H9 (cell line): ENCODE results near the gene TCERG1L. TPM values are rescaled to one million over a fixed set of nuclear protein-coding genes. Genes with fewer than 3 reads are reported as not detected.

Experiments
- DNase-seq: peaks from one replicate; pipeline ENCODE4 v3.0.0-alpha.2; 2017
- H2AFZ ChIP-seq: one replicate; pipeline ENCODE4 v1.6.1; 2013; ENCODE audit warnings: mild to moderate bottlenecking, low read length, control low read depth, moderate library complexity
- H2AK5ac ChIP-seq: 2 replicates; pipeline ENCODE4 v1.6.1; 2013; ENCODE audit warnings: low read length, control low read depth, mixed read lengths; ENCODE audit not compliant: insufficient read length
- H2BK120ac ChIP-seq: one replicate; pipeline ENCODE4 v1.6.1; 2013; ENCODE audit warnings: low read depth, mild to moderate bottlenecking, low read length, control low read depth, inconsistent platforms; ENCODE audit not compliant: poor library complexity, severe bottlenecking
- H2BK12ac ChIP-seq: 2 replicates; pipeline ENCODE4 v1.6.1; 2013; ENCODE audit warnings: low read length, control low read depth, mixed read lengths, low read depth; ENCODE audit not compliant: insufficient read length
- H2BK15ac ChIP-seq: 2 replicates; pipeline ENCODE4 v1.6.1; 2013; ENCODE audit warnings: low read depth, low read length, control low read depth
- H2BK20ac ChIP-seq: one replicate; pipeline ENCODE4 v1.6.1; 2013; ENCODE audit warnings: low read depth, mild to moderate bottlenecking, low read length, control low read depth, inconsistent platforms; ENCODE audit not compliant: poor library complexity, severe bottlenecking
- H2BK5ac ChIP-seq: 2 replicates; pipeline ENCODE4 v1.6.1; 2013; ENCODE audit warnings: low read length, control low read depth, mixed read lengths; ENCODE audit not compliant: insufficient read length
- H3K14ac ChIP-seq: 2 replicates; pipeline ENCODE4 v1.6.1; 2013; ENCODE audit warnings: low read length, control low read depth; ENCODE audit not compliant: insufficient read depth
- H3K18ac ChIP-seq: 2 replicates; pipeline ENCODE4 v1.6.1; 2013; ENCODE audit warnings: low read depth, mild to moderate bottlenecking, mixed read lengths, low read length, control low read depth; ENCODE audit not compliant: insufficient read length
- H3K23ac ChIP-seq: 2 replicates; pipeline ENCODE4 v1.6.1; 2013; ENCODE audit warnings: low read length, control low read depth, mixed read lengths, low read depth; ENCODE audit not compliant: insufficient read length
- H3K23me2 ChIP-seq: 2 replicates; pipeline ENCODE4 v1.6.1; 2013; ENCODE audit warnings: low read depth, mild to moderate bottlenecking, mixed read lengths, low read length, control low read depth; ENCODE audit not compliant: insufficient read length, poor library complexity, severe bottlenecking
- H3K27ac ChIP-seq: 2 replicates; pipeline ENCODE4 v1.5.1; 2013; ENCODE audit warnings: low read length, control low read depth, mixed read lengths, low read depth; ENCODE audit not compliant: insufficient read length
- H3K27me3 ChIP-seq: 2 replicates; pipeline ENCODE4 v1.6.1; 2013; ENCODE audit warnings: low read length, control low read depth, inconsistent platforms; ENCODE audit not compliant: insufficient read depth
- H3K4ac ChIP-seq: 2 replicates; pipeline ENCODE4 v1.6.1; 2013; ENCODE audit warnings: low read depth, mild to moderate bottlenecking, control low read depth, inconsistent platforms, low read length, moderate library complexity
- H3K4me1 ChIP-seq: 2 replicates; pipeline ENCODE4 v1.6.1; 2013; ENCODE audit warnings: low read length, control low read depth, inconsistent platforms; ENCODE audit not compliant: insufficient read depth
- H3K4me2 ChIP-seq: 2 replicates; pipeline ENCODE4 v1.6.1; 2013; ENCODE audit warnings: low read length, control low read depth, mixed read lengths; ENCODE audit not compliant: insufficient read length, insufficient read depth
- H3K56ac ChIP-seq: 2 replicates; pipeline ENCODE4 v1.6.1; 2013; ENCODE audit warnings: low read depth, mild to moderate bottlenecking, mixed read lengths, low read length, control low read depth; ENCODE audit not compliant: insufficient read length
- H3K79me1 ChIP-seq: 2 replicates; pipeline ENCODE4 v1.6.1; 2013; ENCODE audit warnings: low read depth, mild to moderate bottlenecking, moderate library complexity, low read length, control low read depth, inconsistent platforms; ENCODE audit not compliant: insufficient read depth, poor library complexity, severe bottlenecking
- H3K79me2 ChIP-seq: 2 replicates; pipeline ENCODE4 v1.6.1; 2013; ENCODE audit warnings: low read length, control low read depth, inconsistent platforms; ENCODE audit not compliant: insufficient read depth
- H3K9ac ChIP-seq: 2 replicates; pipeline ENCODE4 v1.6.1; 2013; ENCODE audit warnings: low read length, control low read depth, mixed read lengths; ENCODE audit not compliant: insufficient read length; ENCODE audit errors: extremely low read depth
- H3K9me3 ChIP-seq: one replicate; pipeline ENCODE4 v1.6.1; 2013; ENCODE audit warnings: low read depth, low read length, inconsistent platforms; ENCODE audit not compliant: control insufficient read depth
- H3T11ph ChIP-seq: one replicate; pipeline ENCODE4 v1.6.1; 2013; ENCODE audit warnings: mild to moderate bottlenecking, low read length, control low read depth, inconsistent platforms
- H4K20me1 ChIP-seq: one replicate; pipeline ENCODE4 v1.6.1; 2013; ENCODE audit not compliant: control insufficient read depth, insufficient read length, insufficient read depth
- H4K5ac ChIP-seq: 2 replicates; pipeline ENCODE4 v1.6.1; 2013; ENCODE audit warnings: low read depth, mild to moderate bottlenecking, mixed read lengths, low read length, control low read depth; ENCODE audit not compliant: insufficient read length
- H4K8ac ChIP-seq: replicated peaks from 2 replicates; pipeline ENCODE4 v1.6.1; 2013; ENCODE audit warnings: low read length, control low read depth, mixed read lengths, low read depth; ENCODE audit not compliant: insufficient read length
- H4K91ac ChIP-seq: 2 replicates; pipeline ENCODE4 v1.6.1; 2013; ENCODE audit warnings: low read depth, mild to moderate bottlenecking, moderate library complexity, mixed read lengths, low read length, control low read depth; ENCODE audit not compliant: insufficient read length
- H3K27ac Mint-ChIP-seq, 3 experiments: 2 replicates in 2 of 3; 3 replicates in 1 of 3; pipeline ENCODE4 v1.8.0; 2020 to 2021; ENCODE audit warnings: mixed read lengths in 3 of 3, mild to moderate bottlenecking in 1 of 3, moderate library complexity in 1 of 3
- H3K27me3 Mint-ChIP-seq: 2 replicates; pipeline ENCODE4 v1.8.0; 2021; ENCODE audit warnings: low read depth, mild to moderate bottlenecking, moderate library complexity, mixed read lengths
- H3K36me3 Mint-ChIP-seq, 3 experiments: 2 replicates in 2 of 3; 3 replicates in 1 of 3; pipeline ENCODE4 v1.8.0; 2020 to 2021; ENCODE audit warnings: low read depth in 3 of 3, mixed read lengths in 3 of 3; ENCODE audit not compliant: insufficient read depth in 1 of 3
- H3K4me1 Mint-ChIP-seq, 2 experiments: 2 replicates each; pipeline ENCODE4 v1.8.0; 2020; ENCODE audit warnings: mixed read lengths in 2 of 2
- H3K4me3 Mint-ChIP-seq, 2 experiments: 2 replicates in 1 of 2; 3 replicates in 1 of 2; pipeline ENCODE4 v1.8.0; 2020 to 2021; ENCODE audit warnings: mild to moderate bottlenecking in 2 of 2, mixed read lengths in 2 of 2, moderate library complexity in 1 of 2
- H3K9me3 Mint-ChIP-seq, 2 experiments: 2 replicates in 1 of 2; 3 replicates in 1 of 2; pipeline ENCODE4 v1.8.0; 2020; ENCODE audit warnings: mild to moderate bottlenecking in 2 of 2, mixed read lengths in 2 of 2, moderate library complexity in 1 of 2
- CTCF ChIP-seq: fragments of 200-600 bp; sonication (generic); conservative IDR thresholded peaks from 3 replicates; pipeline ENCODE4 v1.8.0; 2021; ENCODE audit warnings: antibody characterized with exemption, mild to moderate bottlenecking
- WGBS: extraction: QIAGEN DNeasy Blood & Tissue Kit; methylation state at CpG from one replicate; pipeline ENCODE4 v1.1.7; 2013; ENCODE audit warnings: missing lambda C conversion rate, low lambda C conversion rate, mixed read lengths; ENCODE audit not compliant: insufficient read length; ENCODE audit errors: extremely low coverage; 5-methylcytosine and 5-hydroxymethylcytosine counted together
- total RNA-seq: library from RNA; stranded (reverse); gene quantifications from 2 replicates; pipeline ENCODE4 v1.2.1, GENCODE V29; 2021

TCERG1L gene
- total RNA-seq, 1 experiment from 2014 or later: 3.3 TPM

- Mint-ChIP-seq H3K27me3 (peaks cover 36% of the 10 kb centered on the region), H3K4me1 (peaks cover 25% of the 10 kb centered on the region in 2 experiments), H3K4me3 (no peak overlapping the region), H3K36me3 (no peaks in the 10 kb centered on the region), H3K27ac (no peak overlapping the region), H3K9me3 (no peaks in the 10 kb centered on the region)
- H4K8ac ChIP-seq: no peak overlapping the region
- H3K18ac ChIP-seq: no peak overlapping the region
- no peaks in the 10 kb centered on the region for H3K27me3 ChIP-seq
- no CpG with 5 or more reads among the region's 10 CpGs for WGBS
- no peaks in the 10 kb centered on the region for H3K79me2 ChIP-seq
- no peak overlapping the region for H2AFZ ChIP-seq
- no peak overlapping the region for H3K9ac ChIP-seq
- no peak overlapping the region for H2BK12ac ChIP-seq
- peaks cover 8% of the 10 kb centered on the region for H3K23me2 ChIP-seq
- no peak overlapping the region for H2AK5ac ChIP-seq
- H4K91ac ChIP-seq: no peak overlapping the region
- H3K14ac ChIP-seq: no peak overlapping the region
- no peak overlapping the region for H3K56ac ChIP-seq
- no peak overlapping the region for H3K4me2 ChIP-seq
- H3T11ph ChIP-seq: no peak overlapping the region
- no peak overlapping the region for H4K5ac ChIP-seq
- no peak for DNase-seq
- H3K4me1 ChIP-seq: peaks cover 2% of the 10 kb centered on the region; the same call in 1 of the 2 replicates
- no peak overlapping the region for H3K4ac ChIP-seq
- no peak overlapping the region for H2BK5ac ChIP-seq
- no peak for TF ChIP-seq CTCF
- H3K27ac ChIP-seq: no peak overlapping the region
- H3K9me3 ChIP-seq: no peaks in the 10 kb centered on the region
- no peaks in the 10 kb centered on the region for H4K20me1 ChIP-seq
- H3K79me1 ChIP-seq: no peaks in the 10 kb centered on the region
- no peak overlapping the region for H3K23ac ChIP-seq
- H2BK20ac ChIP-seq: no peak overlapping the region
- no peak overlapping the region for H2BK120ac ChIP-seq
- no peak overlapping the region for H2BK15ac ChIP-seq
These were observed 3.3 kb upstream of the TCERG1L start for GRCh38 chr10:131314799-131315198.
